Stimulated activated CD8-positive, alpha-beta memory T cell treated with anti-CD3 and anti-CD28 coated beads, Interleukin-2, amount 100 ng/mL, for 1 hour (primary cell): ENCODE data around the gene CDC73.
"Not testable (repeated sequence)": the region's sequence is repeated elsewhere in the genome, so short reads cannot be mapped to it uniquely, and the experiment has no call there.

Experiments
- DNase-seq, 2 donors: peaks; one replicate each; pipeline ENCODE4 v3.0.0-alpha.2; 2020; ENCODE audit warnings: low read depth in 2 of 2

Gene CDC73

DNA sequence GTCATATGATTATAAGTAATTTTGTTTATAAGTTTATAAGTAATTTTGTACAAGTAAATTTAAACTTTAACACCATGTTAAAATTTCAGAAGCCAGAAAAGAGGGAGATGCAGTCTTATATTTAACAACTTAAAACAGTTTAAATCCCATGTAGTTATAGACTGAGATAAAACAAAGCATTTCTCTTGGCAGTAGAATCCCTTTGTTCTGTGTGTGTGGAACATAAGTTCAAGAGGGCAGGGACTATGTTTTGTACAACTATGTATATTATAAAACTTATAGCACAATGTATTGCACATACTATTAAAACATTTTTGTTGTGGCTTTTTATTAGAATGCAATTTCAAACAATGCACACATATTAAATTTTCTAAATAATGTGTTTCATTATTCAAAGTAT lies 109.3 kb downstream of the CDC73 start:
- DNase-seq, result not testable (repeated sequence)

DNA sequence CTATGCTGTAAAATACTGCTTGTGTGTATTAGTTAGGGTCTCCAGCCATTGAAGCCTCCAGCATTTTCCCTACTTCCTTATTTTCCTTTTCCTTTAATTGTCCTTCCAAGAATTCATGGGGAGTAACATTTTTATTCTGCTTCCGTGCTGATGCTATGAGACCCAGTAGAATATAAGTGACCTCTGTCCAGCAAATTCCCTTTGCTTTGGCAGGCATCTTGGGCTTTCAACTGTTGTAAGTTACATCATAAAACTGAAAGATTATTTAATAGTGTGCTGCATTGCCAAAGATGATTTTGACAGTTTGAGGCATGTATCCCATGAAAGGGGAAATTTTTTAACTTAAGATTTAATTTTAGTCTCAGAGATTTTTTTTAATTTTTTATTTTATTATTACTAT lies 112.7 kb downstream of the CDC73 start:
- no peak for DNase-seq

DNA sequence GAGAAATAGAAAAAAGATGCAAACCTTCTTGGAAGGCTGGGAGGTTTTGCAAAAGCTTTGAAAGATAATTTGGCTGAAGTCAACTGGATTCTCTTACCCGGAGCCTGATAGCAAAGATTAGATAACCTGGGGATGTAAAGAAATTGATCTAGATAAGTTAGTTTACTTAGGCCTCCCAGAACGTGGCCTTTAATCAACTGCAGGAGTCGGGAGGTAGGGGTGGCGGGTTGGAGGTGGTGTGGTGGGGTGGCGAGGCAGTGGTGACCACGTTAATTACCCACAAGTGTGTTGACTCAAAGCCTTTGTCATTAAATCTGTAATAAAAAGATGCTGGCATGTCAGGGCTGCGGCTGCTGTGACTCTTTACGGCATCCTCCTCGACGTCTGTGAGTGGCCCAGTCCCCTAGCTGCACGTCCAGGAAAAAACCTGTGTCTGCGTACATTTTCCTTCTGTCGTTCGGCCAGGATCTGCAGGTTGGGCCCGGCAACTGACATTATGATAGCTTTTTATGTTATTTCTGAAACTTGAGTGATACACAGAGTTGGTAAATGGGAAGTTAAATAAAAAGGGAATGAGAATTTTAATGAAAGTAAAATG lies 115.6 kb downstream of the CDC73 start:
- no peak for DNase-seq

DNA sequence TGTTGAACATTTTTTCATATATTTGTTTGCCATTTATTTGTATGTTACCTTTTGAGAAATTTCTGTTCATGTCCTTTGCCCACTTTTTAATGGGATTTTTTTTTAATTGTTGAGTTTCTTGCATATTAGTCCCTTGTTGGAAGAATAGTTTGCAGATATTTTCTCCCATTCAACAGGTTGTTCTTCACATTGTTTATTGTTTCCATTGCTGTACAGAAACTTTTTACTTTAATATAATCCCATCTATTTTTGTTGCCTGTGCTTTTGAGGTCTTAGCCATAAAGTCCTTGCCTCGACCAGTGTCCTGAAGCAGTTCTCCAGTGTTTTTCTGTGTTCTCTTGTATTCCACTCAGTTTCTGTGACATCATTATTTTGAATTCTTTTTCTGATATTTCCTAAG lies 118.8 kb downstream of the CDC73 start:
- DNase-seq, result no peak

DNA sequence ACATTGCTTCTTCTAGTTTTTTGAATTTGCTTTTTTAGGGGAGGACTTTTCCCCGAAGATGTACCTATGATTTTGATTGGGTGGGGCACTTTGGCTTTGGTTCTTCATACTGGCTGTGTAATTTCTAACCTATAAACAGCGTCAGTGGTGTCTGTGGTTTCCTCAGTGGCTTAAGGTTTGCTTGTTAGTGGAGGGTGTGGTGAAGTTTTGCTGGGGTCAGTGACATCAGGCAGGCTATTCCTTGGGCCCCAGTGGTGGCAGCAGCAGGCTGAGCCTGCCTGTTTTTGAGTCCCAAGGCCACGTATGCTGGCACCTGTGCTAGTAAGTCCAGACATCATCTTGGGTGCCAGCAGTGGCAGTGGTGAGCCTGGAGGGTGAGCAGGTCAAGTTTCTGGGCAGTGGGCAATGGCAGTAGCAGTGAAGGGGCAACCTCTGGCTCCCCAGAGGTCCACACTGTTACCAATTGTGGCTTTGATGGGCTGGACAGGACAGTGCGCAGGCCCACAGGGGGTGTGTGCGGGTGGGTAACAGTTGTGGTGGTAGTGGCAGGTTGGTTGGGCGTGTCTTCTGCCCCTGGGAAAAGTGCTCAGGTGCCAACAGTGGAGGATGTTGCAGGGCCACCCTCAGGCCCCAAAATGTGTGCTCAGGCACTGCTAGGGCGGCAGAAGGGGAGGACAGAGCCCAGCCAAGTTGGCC lies 119.4 kb downstream of the CDC73 start:
- no peak for DNase-seq

DNA sequence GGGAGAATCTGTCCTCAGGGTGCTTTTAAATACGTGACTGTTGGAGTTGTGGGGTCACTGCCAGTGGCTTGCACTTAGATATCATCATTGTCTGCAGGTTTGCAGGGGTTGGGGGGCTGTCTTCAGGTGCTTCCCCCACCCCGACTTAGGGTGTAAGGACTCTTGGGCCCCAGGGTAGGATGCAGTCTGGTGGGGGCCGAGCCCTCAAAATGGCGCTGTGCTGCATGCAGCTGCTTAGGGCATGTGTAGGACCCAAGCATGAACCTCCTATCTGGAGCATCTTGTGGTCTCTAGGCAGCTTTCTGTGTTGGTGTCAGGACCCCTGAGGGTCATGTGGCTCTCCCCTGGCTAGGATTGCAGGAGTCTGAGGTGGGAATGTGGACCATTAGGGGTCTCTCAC lies 120.2 kb downstream of the CDC73 start:
- no peak for DNase-seq

DNA sequence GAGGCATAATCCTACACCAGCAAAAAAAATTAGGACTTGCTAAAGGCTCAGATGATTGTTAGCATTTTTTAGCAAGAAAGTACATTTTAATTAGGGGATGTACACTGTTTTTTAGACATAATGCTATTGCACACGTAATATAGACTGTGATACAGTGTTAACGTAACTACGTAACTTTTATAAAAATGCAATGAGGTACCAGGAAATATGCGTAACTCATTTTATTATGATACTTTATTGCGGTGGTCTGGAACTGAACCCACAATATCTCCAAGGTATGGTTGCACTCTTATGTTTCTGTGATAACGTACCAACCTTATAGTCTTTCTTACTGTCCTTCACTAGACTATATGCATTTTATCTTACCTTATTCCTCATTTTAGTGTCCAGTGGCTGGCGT lies 127.4 kb downstream of the CDC73 start:
- DNase-seq, result no peak

DNA sequence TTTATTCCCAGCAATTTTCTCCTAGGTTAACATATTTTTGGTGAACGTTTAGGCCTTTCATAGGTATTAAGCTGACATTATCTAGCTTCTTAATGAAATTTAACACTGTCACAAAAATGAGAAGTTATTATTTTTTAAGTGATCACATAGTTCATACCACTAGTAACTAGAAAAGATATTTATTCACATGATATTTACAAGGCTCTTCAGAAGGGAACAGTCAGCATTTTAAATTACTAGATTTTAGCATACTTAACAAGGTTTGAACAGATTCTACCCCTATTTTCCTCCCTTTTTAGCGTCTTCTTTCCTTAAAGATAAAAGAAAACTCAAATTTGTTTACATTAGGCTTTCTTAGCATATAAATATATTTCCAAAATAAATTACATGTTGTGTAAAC lies 130.1 kb downstream of the CDC73 start:
- DNase-seq, result no peak

DNA sequence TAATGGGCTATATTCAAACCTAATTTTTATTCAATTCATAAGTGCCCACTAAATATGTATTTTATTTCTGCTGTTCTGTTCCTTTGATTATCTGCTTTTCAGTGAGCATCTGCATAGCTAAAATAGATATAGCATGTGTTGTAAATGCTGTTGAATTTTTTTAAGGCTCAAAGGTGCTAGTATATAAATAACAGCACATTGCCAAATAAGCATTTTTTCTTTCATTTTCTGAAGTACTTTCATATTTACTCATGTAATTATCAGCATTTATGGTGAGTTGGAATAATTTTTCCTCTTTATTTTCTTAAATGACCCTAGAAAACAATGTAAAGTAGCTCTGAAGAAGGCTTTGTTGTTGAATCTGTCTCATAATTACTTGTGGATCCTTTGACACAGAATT lies 134.2 kb downstream of the CDC73 start:
- DNase-seq, result no peak

DNA sequence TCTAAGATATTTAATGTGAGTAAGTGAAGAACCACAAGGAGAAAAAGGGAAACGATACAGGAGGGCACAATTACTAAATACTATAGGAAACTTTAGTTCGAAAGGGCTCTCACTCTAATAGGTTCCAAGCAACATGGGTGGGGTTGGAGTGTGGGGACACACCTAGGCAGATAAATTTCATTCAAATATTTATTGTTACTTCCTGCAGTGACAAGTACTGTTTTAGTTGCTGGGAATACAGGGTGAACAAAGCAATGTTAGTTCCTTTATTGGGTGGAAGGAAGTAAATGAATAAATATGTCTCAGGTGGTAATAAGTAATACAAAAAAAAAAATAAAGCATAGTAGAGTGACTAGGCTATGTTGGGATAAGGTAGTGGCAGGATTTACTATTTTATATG lies 137.8 kb downstream of the CDC73 start:
- no peak for DNase-seq

DNA sequence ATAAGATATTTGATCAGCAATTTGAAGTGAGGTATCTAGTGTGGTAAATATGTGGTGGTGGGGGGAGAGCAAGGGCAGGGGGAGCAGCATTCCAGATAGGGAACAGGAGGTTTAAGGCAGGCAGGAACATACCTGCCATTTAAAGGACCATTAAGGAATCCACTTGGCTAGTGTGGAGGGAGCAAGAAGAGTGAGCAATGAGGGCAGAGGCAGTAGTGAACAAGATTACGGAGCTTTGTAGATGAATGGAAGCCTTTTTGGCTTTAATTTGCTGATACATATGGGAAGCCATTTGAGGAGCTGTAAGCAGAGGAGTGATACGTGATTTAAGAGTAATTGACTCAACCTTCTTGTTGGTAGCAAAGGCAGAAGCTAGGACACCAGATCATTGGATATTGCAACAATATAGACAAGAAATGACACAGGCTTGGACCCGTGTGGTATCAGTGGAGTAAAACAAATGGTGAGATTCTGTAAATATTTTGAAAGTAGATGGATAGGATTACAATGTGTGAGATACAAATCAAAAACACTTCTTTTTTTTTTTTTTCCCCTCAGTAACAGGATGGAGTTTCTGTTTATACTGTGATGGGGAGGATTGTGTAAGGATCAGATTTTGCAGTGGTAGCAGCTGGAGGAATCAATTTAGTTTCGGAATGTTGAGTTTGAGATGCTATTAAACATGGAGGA lies 138.4 kb downstream of the CDC73 start:
- DNase-seq, result no peak

DNA sequence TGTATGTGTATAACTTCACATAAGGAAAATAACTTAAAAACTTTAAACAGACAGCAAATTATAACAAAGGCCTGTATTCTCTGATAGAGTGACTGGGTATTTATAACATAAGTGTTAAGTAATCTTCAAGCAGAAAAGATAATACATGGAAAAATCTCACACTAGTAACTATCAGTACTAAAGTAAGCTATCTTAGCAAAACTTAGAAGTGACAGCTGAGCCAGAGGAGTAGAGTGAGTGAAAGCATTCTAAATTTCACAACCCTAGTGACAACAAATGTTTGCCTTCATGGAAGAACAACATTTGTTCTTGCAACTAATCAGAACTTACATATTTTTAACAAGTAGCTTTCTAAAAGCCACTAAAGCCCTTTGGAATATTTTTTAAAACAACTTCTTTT lies 139.1 kb downstream of the CDC73 start:
- DNase-seq, result no peak

DNA sequence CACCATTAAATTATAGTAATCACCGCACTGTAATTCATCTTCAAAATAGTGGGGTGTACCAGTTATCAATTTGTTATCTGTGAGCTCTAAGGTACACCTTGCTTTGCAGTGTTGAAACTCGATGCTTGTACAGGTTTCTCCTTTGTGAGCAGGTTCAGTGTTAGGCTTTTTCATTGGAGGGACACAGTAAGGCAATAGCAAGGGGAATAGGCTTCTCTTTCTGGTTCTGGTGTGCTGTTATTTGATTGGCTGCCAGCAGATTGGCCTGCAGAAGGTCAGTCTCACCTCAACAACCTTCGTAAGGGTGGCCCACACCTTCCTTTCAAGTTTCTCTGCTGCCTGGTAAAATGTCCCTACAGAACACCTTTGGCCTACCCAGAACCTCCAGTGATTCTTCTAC lies 140.8 kb downstream of the CDC73 start:
- DNase-seq, result no peak

DNA sequence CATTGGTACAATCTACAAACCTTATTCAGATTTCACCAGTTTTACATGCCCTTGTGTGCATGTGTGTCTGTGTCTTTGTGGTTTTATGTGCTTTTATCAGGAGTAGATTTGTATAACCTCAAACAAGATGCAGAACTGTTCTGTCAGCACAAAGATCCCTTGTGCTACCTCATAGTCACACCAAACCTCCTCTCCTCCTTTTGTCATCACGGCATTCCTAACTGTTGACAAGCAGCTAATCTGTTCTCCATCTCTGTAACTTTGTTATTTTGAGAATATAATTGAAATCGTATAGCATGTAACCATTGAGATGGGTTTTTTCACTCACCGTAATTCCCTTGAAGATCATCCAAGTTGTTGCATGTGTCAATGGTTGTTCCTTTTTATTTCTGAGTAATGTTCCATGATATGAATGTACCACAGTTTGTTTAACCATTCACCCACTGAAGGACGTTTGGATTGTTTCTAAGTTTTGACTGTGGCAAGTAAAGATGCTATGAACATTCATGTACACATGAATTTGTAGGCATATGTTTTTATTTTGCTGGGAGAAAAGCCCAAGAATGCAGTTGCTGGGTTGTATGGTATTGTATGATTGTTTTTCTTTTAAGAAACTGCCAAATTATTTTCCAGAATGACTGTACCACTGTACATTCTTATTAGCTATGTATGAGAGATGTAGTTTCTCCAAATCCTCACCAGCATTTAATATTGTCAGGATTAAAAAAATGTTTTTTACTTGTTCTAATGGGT lies 142.7 kb downstream of the CDC73 start:
- DNase-seq, result no peak

DNA sequence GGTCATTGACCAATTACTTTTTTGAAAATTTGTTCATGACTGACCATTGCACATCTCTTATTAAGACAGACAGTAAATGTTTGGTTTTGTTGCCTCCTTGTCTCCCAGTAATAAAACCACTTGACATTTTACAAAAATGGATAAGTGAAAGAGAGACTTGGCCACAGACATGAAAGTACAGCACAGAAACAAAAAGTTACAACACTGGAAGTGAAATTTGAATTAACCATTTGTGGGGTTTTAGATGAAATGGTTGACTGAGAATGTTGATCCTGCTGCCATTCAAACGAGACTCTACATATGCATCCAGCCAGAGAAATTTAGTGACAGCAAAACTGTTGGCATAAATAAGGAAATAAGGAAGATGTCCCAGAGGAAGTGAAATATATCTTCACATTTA lies 143.9 kb downstream of the CDC73 start:
- no peak for DNase-seq

DNA sequence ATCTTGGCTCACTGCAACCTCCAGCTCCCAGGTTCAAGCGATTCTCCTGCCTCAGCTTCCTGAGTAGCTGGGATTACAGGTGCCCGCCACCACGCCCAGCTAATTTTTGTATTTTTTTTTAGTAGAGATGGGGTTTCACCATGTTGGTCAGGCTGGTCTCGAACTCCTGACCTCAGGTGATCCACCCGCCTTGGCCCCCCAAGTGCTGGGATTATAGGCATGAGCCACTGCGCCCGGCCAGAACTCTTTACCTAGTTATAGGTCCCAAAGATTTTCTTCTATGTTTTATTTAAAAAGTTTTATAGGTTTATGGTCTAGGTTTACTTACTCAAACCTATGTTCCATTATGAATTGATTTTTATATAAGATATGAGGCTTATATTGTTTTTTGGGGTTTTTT lies 145.0 kb downstream of the CDC73 start:
- not testable (repeated sequence) for DNase-seq

DNA sequence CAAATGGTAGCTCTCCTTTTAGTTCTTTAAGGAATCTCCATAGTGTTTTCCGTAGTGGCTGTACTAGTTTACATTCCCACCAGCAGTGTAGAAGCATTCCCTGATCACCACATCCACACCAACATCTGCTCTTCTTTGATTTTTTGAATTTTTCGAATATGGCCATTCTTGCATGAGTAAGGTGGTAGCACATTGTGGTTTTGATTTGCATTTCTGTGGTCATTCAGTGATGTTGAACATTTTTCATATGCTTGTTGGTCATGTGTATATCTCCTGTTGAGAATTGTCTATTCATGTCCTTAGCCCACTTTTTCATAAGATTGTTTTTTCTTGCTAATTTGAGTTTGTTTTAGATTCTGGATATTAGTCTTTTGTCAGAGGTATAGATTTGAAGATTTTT lies 149.2 kb downstream of the CDC73 start:
- no peak for DNase-seq

DNA sequence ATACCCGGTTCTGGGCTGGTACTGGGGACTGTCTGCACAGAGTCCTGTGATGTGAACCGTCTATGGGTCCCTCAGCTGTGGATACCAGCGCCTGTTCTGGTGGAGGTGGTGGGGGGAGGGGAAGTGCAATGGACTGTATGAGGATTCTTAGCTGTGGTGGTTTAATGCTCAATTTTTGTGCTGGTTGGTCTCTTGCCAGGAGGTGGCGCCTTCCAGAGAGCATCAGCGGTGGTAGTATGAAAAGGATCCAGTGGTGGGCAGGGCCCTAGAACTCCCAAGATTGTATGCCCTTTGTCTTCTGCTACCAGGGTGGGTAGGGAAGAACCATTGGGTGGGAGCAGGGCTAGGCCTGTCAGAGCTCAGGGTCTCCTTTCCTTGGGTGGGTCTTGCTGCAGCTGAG lies 153.9 kb downstream of the CDC73 start:
- DNase-seq, result no peak

DNA sequence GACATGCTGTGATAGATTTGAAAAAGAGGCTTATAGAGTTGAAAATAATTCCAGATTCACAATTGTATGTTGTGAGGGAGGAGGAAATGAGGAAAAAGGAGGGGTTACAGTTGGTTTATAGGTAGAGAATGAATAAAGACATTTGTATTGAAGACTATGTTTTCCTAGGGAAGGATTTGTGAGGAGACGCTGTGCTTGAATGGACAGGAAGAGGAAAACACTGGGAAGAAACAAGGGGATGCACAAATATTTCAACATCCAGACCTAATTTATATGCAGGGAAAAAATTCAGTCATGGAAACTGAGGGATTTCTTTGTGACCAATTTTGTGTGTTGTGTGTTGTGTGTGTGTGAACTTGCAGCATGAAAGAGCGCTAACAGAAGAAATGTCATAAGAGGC lies 157.1 kb downstream of the CDC73 start:
- no peak for DNase-seq

DNA sequence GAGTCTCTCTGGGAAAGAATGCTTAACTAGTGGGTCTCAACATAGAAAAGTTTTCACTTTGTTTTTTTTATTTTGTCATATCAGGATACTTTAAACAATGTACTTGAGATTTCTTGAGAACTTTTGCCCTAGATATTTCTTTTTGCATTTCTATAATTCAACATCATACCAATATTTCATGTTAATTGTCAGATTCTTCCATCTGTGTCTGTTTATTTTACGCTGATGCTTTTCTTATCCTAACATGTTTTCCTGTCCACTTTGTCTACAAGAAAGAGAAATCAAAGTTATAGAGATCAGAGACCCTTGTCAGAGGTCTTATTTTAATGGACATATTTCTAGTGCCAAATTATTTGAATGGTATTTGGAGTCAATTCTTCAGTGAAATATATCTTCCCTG lies 160.1 kb downstream of the CDC73 start:
- DNase-seq, result no peak

DNA sequence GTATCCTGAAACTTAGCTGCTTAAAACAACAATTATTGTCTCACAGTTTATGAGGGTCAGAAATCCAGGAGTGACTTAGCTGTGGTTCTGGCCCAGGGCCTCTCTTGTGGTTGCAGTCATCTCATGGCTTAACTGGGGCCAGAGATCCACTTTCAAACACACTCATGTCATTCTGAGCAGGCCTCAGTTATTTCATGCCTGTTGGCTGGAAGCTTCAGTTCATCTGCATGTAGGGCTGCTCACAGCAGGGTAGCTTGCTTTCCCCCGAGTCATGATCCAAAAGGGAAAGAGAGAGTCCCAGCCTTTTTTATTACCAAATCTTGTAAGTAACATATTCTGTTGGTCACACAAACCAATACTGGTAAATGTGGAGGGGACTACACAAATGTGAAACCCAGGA lies 161.2 kb downstream of the CDC73 start:
- no peak for DNase-seq

DNA sequence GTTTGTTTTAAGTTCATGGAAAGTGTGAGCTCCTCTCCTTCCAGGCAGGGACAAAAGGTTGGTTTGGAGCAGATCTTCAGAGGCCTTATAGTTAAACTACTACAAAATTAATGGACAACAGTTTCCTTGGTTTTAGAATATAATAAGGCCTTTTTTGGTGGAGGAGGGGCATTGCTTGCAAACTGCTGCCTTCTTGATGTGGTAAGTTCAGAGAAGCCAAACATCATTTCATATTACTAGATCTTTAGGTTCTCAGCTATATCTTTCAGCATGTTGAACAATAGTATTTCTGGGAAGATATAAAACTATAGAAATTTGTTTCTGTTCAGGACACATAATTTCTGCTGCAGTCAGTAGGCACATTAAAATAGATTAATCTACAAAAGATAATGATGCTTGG lies 162.4 kb downstream of the CDC73 start:
- DNase-seq, result no peak

DNA sequence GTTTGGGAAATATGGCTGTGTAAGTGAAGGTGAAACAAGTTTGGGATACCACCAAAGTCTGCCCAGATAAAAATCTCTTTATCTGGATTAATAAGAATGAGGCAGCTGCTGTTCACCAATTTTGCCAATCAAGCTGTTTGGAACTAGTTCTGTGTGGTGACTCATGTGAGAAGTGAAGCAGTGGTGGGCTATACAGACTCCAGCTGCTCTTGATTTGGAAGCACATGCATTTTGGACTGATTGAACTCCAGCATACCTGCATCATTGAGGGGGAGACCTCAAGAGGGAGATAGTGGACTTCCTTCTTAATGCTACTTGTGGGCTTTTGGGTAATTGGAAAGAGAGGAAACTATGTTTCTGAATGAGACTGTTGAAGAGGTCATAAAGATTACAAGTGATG lies 163.8 kb downstream of the CDC73 start:
- DNase-seq, result no peak
